ENCODE results near the gene ETV5.
A peak's percentile ranks its signal among the peaks of the same experiment; 100 is the strongest.

Gene ETV5

DNA sequence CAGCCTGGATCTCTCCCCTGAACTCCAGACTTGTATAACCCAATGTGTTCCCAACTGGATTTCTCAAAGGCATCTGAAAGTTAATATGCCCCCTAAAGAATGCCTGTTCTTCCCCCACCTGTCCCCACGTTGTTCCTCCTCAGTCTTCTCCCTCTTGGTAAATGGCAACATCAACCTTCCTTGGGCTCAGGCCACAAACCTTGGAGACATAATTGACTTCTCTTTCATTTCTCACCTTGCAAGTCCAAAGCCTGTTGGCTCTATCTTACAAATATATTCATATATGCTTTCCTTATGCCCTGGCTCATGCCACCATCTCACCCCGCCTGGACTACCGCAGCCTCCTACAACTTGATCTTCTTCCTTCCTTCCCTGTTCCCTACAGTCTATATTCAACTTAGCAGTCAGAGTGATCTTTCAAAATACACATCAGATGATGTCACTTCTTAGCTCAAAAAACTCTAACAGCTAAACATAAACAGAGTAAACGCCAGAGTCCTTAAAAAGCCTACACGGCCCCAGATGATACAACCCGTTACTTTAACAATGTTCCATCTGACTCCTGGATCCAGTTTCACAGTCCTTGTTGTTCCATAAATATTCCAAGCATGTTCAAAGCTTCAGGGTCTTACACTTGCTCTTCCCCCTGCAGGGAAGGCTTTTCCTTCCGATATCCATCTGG, 66.2 kb downstream of the ETV5 start:
- no peak overlapping the region for H2BK120ac ChIP-seq (ENCODE audit: low read depth, low read length)
- 68% methylated on average over 7 of the region's 7 CpGs for WGBS
- H3K18ac ChIP-seq (ENCODE audit: low read depth in 1 of 2, low read length in 2 of 2): no peak overlapping the region
- no peak overlapping the region for H2AFZ ChIP-seq (ENCODE audit: low read depth, low read length)
- no peak overlapping the region for H3K27ac ChIP-seq (ENCODE audit: low read length, poor library complexity, severe bottlenecking)
- H3K36me3 ChIP-seq (ENCODE audit: control insufficient read depth in 1 of 2, insufficient read depth in 2 of 2, low read depth in 1 of 2, low read length in 2 of 2): peaks cover 19 to 31% of the 10 kb centered on the region in 2 experiments
- H3K79me1 ChIP-seq (replicated peaks; ENCODE audit: low read length, poor library complexity, severe bottlenecking): no peaks in the 10 kb centered on the region
- H3K14ac ChIP-seq (ENCODE audit: low read length in 2 of 2): no peak overlapping the region
- no peak overlapping the region for H2BK15ac ChIP-seq (ENCODE audit: low read depth, poor library complexity, severe bottlenecking)
- peaks cover 3% of the 10 kb centered on the region for H3K9me3 ChIP-seq (ENCODE audit: control insufficient read depth, low read length)
- H3K23ac ChIP-seq (ENCODE audit: low read length in 2 of 2): no peak overlapping the region
- H4K91ac ChIP-seq (ENCODE audit: low read length): no peak overlapping the region
- no peak overlapping the region for H4K8ac ChIP-seq (ENCODE audit: low read length)
- H3K9ac ChIP-seq (ENCODE audit: low read length): no peak overlapping the region
- H3K4me2 ChIP-seq (ENCODE audit: low read length, poor library complexity, severe bottlenecking): no peak overlapping the region
- peak; percentile 53 for DNase-seq
- H2BK5ac ChIP-seq (ENCODE audit: low read depth, low read length, poor library complexity, severe bottlenecking): no peak overlapping the region
- no peak overlapping the region for H2BK12ac ChIP-seq (ENCODE audit: low read length in 2 of 2)
- H2AK5ac ChIP-seq (ENCODE audit: low read length, severe bottlenecking): no peak overlapping the region
- H3K4me3 ChIP-seq (ENCODE audit: insufficient read depth in 1 of 2, low read depth in 1 of 2, low read length in 2 of 2): no peak overlapping the region
- H3K4me1 ChIP-seq (ENCODE audit: control insufficient read depth, insufficient read depth, low read depth, low read length): peaks cover 2% of the 10 kb centered on the region
- no peaks in the 10 kb centered on the region for H3K27me3 ChIP-seq (ENCODE audit: control insufficient read depth in 1 of 2, insufficient read depth in 1 of 2, low read length in 2 of 2)
- no peak overlapping the region for H3K4ac ChIP-seq (ENCODE audit: low read depth in 1 of 2, low read length in 2 of 2)

DNA sequence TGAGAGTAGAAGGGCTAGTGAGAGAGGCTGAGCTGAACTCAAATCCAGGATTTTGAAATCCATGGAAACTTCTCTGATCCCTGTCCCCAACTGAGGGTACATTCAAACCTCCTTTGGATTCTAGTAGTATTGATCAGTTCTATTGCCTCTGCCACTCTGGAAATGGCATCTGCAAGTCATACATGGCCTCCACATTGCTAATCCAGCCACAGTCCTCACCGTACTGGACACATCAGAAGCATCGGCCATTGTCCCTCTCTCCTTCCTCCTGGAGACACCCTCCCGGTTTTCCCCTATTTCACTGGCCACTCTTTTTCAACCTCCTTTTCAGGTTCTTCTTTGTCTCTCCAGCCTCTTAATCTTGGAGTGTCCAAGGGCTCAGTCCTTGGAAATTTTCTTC, 66.9 kb downstream of the ETV5 start:
- Histone ChIP-seq H2BK5ac (ENCODE audit: low read depth, low read length, poor library complexity, severe bottlenecking) (no peak overlapping the region), H3K9ac (ENCODE audit: low read length) (no peak overlapping the region), H3K9me3 (ENCODE audit: control insufficient read depth, low read length) (peaks cover 3% of the 10 kb centered on the region), H2BK120ac (ENCODE audit: low read depth, low read length) (no peak overlapping the region), H3K23ac (ENCODE audit: low read length in 2 of 2) (no peak overlapping the region), H3K4ac (ENCODE audit: low read depth in 1 of 2, low read length in 2 of 2) (no peak overlapping the region), H3K4me2 (ENCODE audit: low read length, poor library complexity, severe bottlenecking) (no peak overlapping the region), H3K4me1 (ENCODE audit: control insufficient read depth, insufficient read depth, low read depth, low read length) (peaks cover 2% of the 10 kb centered on the region), H2BK15ac (ENCODE audit: low read depth, poor library complexity, severe bottlenecking) (no peak overlapping the region), H3K27me3 (ENCODE audit: control insufficient read depth in 1 of 2, insufficient read depth in 1 of 2, low read length in 2 of 2) (no peaks in the 10 kb centered on the region), H2AFZ (ENCODE audit: low read depth, low read length) (no peak overlapping the region), H3K79me1 (replicated peaks; ENCODE audit: low read length, poor library complexity, severe bottlenecking) (no peaks in the 10 kb centered on the region), H3K27ac (ENCODE audit: low read length, poor library complexity, severe bottlenecking) (no peak overlapping the region), H2AK5ac (ENCODE audit: low read length, severe bottlenecking) (no peak overlapping the region), H3K18ac (ENCODE audit: low read depth in 1 of 2, low read length in 2 of 2) (no peak overlapping the region), H4K8ac (ENCODE audit: low read length) (no peak overlapping the region), H3K36me3 (ENCODE audit: control insufficient read depth in 1 of 2, insufficient read depth in 2 of 2, low read depth in 1 of 2, low read length in 2 of 2) (peaks cover 15 to 24% of the 10 kb centered on the region in 2 experiments), H3K4me3 (ENCODE audit: insufficient read depth in 1 of 2, low read depth in 1 of 2, low read length in 2 of 2) (no peak overlapping the region), H3K14ac (ENCODE audit: low read length in 2 of 2) (no peak overlapping the region), H2BK12ac (ENCODE audit: low read length in 2 of 2) (peak overlapping the region in 1 of 2 experiments; percentile 34), H4K91ac (ENCODE audit: low read length) (no peak overlapping the region)
- DNase-seq: no peak
- WGBS: 93% methylated on average over 3 of the region's 3 CpGs

DNA sequence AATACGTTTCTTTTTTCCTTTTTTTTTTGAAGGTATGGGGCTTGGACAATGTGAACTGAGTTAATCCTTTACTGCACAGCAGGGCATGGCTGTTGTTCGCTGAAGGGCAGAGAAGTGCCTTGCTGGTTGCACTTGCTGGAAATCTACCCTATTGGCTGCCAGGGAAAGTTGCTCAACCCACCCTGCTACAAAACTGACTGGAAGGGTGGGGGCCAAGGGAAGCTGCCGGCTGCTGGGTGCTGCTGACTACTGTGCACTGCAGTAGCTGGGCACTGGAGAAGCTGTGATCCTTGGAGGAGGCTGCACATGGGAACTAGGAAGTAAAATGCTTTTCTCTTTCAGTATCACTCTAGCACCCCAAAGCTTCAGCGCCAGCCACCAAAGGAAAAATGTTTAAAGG, 70.5 kb downstream of the ETV5 start:
- Histone ChIP-seq H3K36me3 (ENCODE audit: control insufficient read depth in 1 of 2, insufficient read depth in 2 of 2, low read depth in 1 of 2, low read length in 2 of 2) (no peaks in the 10 kb centered on the region), H3K23ac (ENCODE audit: low read length in 2 of 2) (no peak overlapping the region), H3K4me3 (ENCODE audit: insufficient read depth in 1 of 2, low read depth in 1 of 2, low read length in 2 of 2) (no peak overlapping the region), H3K14ac (ENCODE audit: low read length in 2 of 2) (no peak overlapping the region), H3K18ac (ENCODE audit: low read depth in 1 of 2, low read length in 2 of 2) (no peak overlapping the region), H3K4me2 (ENCODE audit: low read length, poor library complexity, severe bottlenecking) (no peak overlapping the region), H2BK15ac (ENCODE audit: low read depth, poor library complexity, severe bottlenecking) (peak overlapping the region; percentile 1), H3K4ac (ENCODE audit: low read depth in 1 of 2, low read length in 2 of 2) (no peak overlapping the region), H2BK5ac (ENCODE audit: low read depth, low read length, poor library complexity, severe bottlenecking) (no peak overlapping the region), H3K4me1 (ENCODE audit: control insufficient read depth, insufficient read depth, low read depth, low read length) (peaks cover 2% of the 10 kb centered on the region), H2BK120ac (ENCODE audit: low read depth, low read length) (no peak overlapping the region), H3K79me1 (replicated peaks; ENCODE audit: low read length, poor library complexity, severe bottlenecking) (no peaks in the 10 kb centered on the region), H4K8ac (ENCODE audit: low read length) (no peak overlapping the region), H2AK5ac (ENCODE audit: low read length, severe bottlenecking) (no peak overlapping the region), H4K91ac (ENCODE audit: low read length) (peak overlapping the region; percentile 12), H3K9ac (ENCODE audit: low read length) (no peak overlapping the region), H3K27ac (ENCODE audit: low read length, poor library complexity, severe bottlenecking) (no peak overlapping the region), H3K9me3 (ENCODE audit: control insufficient read depth, low read length) (peaks cover 3% of the 10 kb centered on the region), H2BK12ac (ENCODE audit: low read length in 2 of 2) (no peak overlapping the region), H2AFZ (ENCODE audit: low read depth, low read length) (no peak overlapping the region), H3K27me3 (ENCODE audit: control insufficient read depth in 1 of 2, insufficient read depth in 1 of 2, low read length in 2 of 2) (no peaks in the 10 kb centered on the region)
- WGBS: 100% methylated on average over 4 of the region's 4 CpGs
- DNase-seq: no peak

DNA sequence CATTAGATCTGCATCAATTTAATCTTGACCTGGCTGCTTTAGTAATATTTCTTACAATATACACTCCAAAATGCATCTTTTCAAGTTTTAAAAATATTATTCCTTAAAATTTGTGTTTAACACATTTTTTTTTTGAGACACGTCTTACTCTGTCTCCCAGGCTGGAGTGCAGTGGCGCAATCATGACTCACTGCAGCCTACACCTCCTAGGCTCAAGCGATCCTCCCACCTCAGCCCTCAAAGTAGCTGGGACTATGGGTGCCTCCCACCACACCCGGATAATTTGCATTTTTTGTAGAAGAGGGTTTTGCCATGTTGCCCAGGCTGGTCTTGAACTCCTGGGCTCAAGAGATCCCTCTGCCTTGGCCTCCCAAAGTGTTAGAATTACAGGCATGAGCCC, 73.6 kb downstream of the ETV5 start:
- Histone ChIP-seq H4K91ac (ENCODE audit: low read length) (no peak overlapping the region), H3K4ac (ENCODE audit: low read depth in 1 of 2, low read length in 2 of 2) (no peak overlapping the region)
- 79% methylated on average over 3 of the region's 4 CpGs for WGBS

More for the DNA sequence above, 73.6 kb downstream of the ETV5 start:
- Histone ChIP-seq H2BK5ac (ENCODE audit: low read depth, low read length, poor library complexity, severe bottlenecking) (no peak overlapping the region), H2AK5ac (ENCODE audit: low read length, severe bottlenecking) (no peak overlapping the region), H3K9me3 (ENCODE audit: control insufficient read depth, low read length) (peaks cover 3% of the 10 kb centered on the region), H3K36me3 (ENCODE audit: control insufficient read depth in 1 of 2, insufficient read depth in 2 of 2, low read depth in 1 of 2, low read length in 2 of 2) (no peaks in the 10 kb centered on the region), H2BK120ac (ENCODE audit: low read depth, low read length) (no peak overlapping the region), H3K27me3 (ENCODE audit: control insufficient read depth in 1 of 2, insufficient read depth in 1 of 2, low read length in 2 of 2) (no peaks in the 10 kb centered on the region), H3K9ac (ENCODE audit: low read length) (peak overlapping the region; percentile 78), H3K18ac (ENCODE audit: low read depth in 1 of 2, low read length in 2 of 2) (no peak overlapping the region), H3K4me2 (ENCODE audit: low read length, poor library complexity, severe bottlenecking) (no peak overlapping the region), H3K23ac (ENCODE audit: low read length in 2 of 2) (no peak overlapping the region), H2BK15ac (ENCODE audit: low read depth, poor library complexity, severe bottlenecking) (no peak overlapping the region), H2BK12ac (ENCODE audit: low read length in 2 of 2) (no peak overlapping the region), H3K14ac (ENCODE audit: low read length in 2 of 2) (no peak overlapping the region), H3K79me1 (replicated peaks; ENCODE audit: low read length, poor library complexity, severe bottlenecking) (no peaks in the 10 kb centered on the region), H3K4me1 (ENCODE audit: control insufficient read depth, insufficient read depth, low read depth, low read length) (peaks cover 2% of the 10 kb centered on the region), H4K8ac (ENCODE audit: low read length) (no peak overlapping the region), H3K27ac (ENCODE audit: low read length, poor library complexity, severe bottlenecking) (no peak overlapping the region), H2AFZ (ENCODE audit: low read depth, low read length) (no peak overlapping the region), H3K4me3 (ENCODE audit: insufficient read depth in 1 of 2, low read depth in 1 of 2, low read length in 2 of 2) (no peak overlapping the region)
- no peak for DNase-seq
